GM12878 (cell line): ENCODE results near the gene DLG2. TPM values are rescaled to one million over a fixed set of nuclear protein-coding genes. Genes with fewer than 3 reads are reported as not detected.

Source experiments
- ATAC-seq: fragments of 200-7000 bp; cut with Tn5 transposase; 3 replicates; pipeline ENCODE4 v1.9.1; 2020; ENCODE audit warnings: mild to moderate bottlenecking, moderate library complexity
- BruUV-seq: library from RNA; stranded (reverse); fragments of 400-500 nt; replicated peaks from 2 replicates; lab custom pipeline; 2021; lab: Mats Ljungman, UMichigan
- CTCF ChIA-PET: fragments of 300-600 bp; sonication (Branson Sonifier 250); formaldehyde crosslinking; extraction: SDS; loops from one replicate; lab custom pipeline; 2021; ENCODE audit warnings: inconsistent platforms; lab: Yijun Ruan, JAX
- POLR2A ChIA-PET: fragments of 350-600 bp; formaldehyde crosslinking; extraction: SDS; loops from one replicate; lab custom pipeline; 2021; ENCODE audit warnings: inconsistent platforms; lab: Charles Lee
- RAD21 ChIA-PET: fragments of 300-600 bp; sonication (Branson Sonifier 250); formaldehyde crosslinking; loops from one replicate; lab custom pipeline; 2023; ENCODE audit warnings: antibody characterized with exemption; ENCODE audit not compliant: unreplicated experiment; lab: Charles Lee
- SMC1A ChIA-PET: fragments of 300-600 bp; sonication (Branson Sonifier 250); formaldehyde crosslinking; loops from one replicate; lab custom pipeline; 2023; ENCODE audit not compliant: unreplicated experiment, uncharacterized antibody; lab: Charles Lee
- DNase-seq: peaks from one replicate; pipeline ENCODE4 v3.0.0-alpha.2; 2011; ENCODE audit warnings: low read depth, low spot score
- FAIRE-seq: peaks from 3 replicates; lab custom pipeline; 2011; peaks lifted over from hg19 to GRCh38; lab: Jason Lieb, UNC
- H2AFZ ChIP-seq: 2 replicates; pipeline ENCODE4 v1.6.0; 2011; ENCODE audit warnings: low read depth, low read length, control low read depth; ENCODE audit not compliant: control insufficient read depth
- H3K27ac ChIP-seq: 2 replicates; pipeline ENCODE4 v1.5.1; 2011; ENCODE audit warnings: control low read depth; ENCODE audit not compliant: control insufficient read depth, insufficient read depth
- H3K27me3 ChIP-seq, 2 experiments: replicated peaks in 1 of 2; 2 replicates each; pipeline versions ENCODE4 v1.6.0 to v1.6.1; 2011; ENCODE audit warnings: low read length in 1 of 2; ENCODE audit not compliant: control insufficient read depth in 2 of 2, insufficient read depth in 2 of 2
- H3K36me3 ChIP-seq, 2 experiments: 2 replicates each; pipeline ENCODE4 v1.5.1; 2011; ENCODE audit warnings: low read length in 1 of 2; ENCODE audit not compliant: control insufficient read depth in 2 of 2, insufficient read depth in 2 of 2
- H3K4me1 ChIP-seq: 2 replicates; pipeline ENCODE4 v1.6.1; 2011; ENCODE audit warnings: mild to moderate bottlenecking, low read length, moderate library complexity, mixed read lengths; ENCODE audit not compliant: control insufficient read depth, insufficient read depth
- H3K4me2 ChIP-seq: 2 replicates; pipeline ENCODE4 v1.6.0; 2011; ENCODE audit warnings: control low read depth; ENCODE audit not compliant: control insufficient read depth, insufficient read depth
- H3K4me3 ChIP-seq: fragments of 200-600 bp; sonication (generic); 2 replicates; pipeline ENCODE4 v1.5.1; 2016
- H3K79me2 ChIP-seq: 2 replicates; pipeline ENCODE4 v1.6.0; 2011; ENCODE audit warnings: low read length; ENCODE audit not compliant: control insufficient read depth, insufficient read depth
- H3K9ac ChIP-seq: 2 replicates; pipeline ENCODE4 v1.8.0; 2011; ENCODE audit warnings: low read length, control low read depth, mixed read lengths; ENCODE audit not compliant: control insufficient read depth, insufficient read depth
- H3K9me3 ChIP-seq: replicated peaks from 3 replicates; pipeline ENCODE4 v1.5.1; 2011; ENCODE audit warnings: mild to moderate bottlenecking, low read length; ENCODE audit not compliant: control insufficient read depth, insufficient read depth
- H4K20me1 ChIP-seq: 2 replicates; pipeline ENCODE4 v1.6.0; 2011; ENCODE audit not compliant: control insufficient read depth, insufficient read depth
- BRCA1 ChIP-seq: IDR thresholded peaks from 2 replicates; pipeline ENCODE4 v1.6.1; 2011; ENCODE audit warnings: low read depth, low read length, improper control_type of control experiment
- CHD1 ChIP-seq: IDR thresholded peaks from 2 replicates; pipeline ENCODE4 v1.6.1; 2012; ENCODE audit warnings: low read depth, low read length, improper control_type of control experiment
- JUND ChIP-seq: IDR thresholded peaks from 2 replicates; pipeline ENCODE4 v1.6.1; 2012; ENCODE audit warnings: low read depth, mild to moderate bottlenecking, low read length, improper control_type of control experiment, moderate library complexity
- NFIC ChIP-seq: IDR thresholded peaks from 2 replicates; pipeline ENCODE4 v1.6.1; 2012; ENCODE audit warnings: low read depth, mild to moderate bottlenecking, inconsistent platforms, low read length, moderate library complexity
- RELA ChIP-seq: fragments of 450-650 bp; IDR thresholded peaks from 2 replicates; pipeline ENCODE4 v1.8.0; 2014; ENCODE audit warnings: borderline replicate concordance; ENCODE audit not compliant: partially characterized antibody
- SIN3A ChIP-seq: IDR thresholded peaks from 2 replicates; pipeline ENCODE4 v1.6.1; 2012; ENCODE audit warnings: low read depth, low read length, improper control_type of control experiment
- SIX5 ChIP-seq: IDR thresholded peaks from 2 replicates; pipeline ENCODE4 v1.6.1; 2011; ENCODE audit warnings: mild to moderate bottlenecking, low read depth, low read length, moderate library complexity; ENCODE audit not compliant: severe bottlenecking
- STAT1 ChIP-seq: fragments of 450-650 bp; conservative IDR thresholded peaks from 2 replicates; pipeline ENCODE4 v1.6.1; 2014; ENCODE audit warnings: antibody characterized with exemption, mild to moderate bottlenecking
- STAT3 ChIP-seq: IDR thresholded peaks from 2 replicates; pipeline ENCODE4 v1.6.1; 2011; ENCODE audit warnings: low read depth, low read length, improper control_type of control experiment
- YBX1 ChIP-seq: fragments of 450-650 bp; IDR thresholded peaks from 2 replicates; pipeline ENCODE4 v1.6.1; 2016; ENCODE audit warnings: antibody characterized with exemption
- ZBTB33 ChIP-seq: fragments of 450-650 bp; IDR thresholded peaks from 2 replicates; pipeline ENCODE4 v1.6.1; 2017; ENCODE audit warnings: mild to moderate bottlenecking
- WGBS: methylation state at CpG from one replicate; pipeline ENCODE4 v1.1.6; 2016; ENCODE audit warnings: low lambda C conversion rate; ENCODE audit not compliant: insufficient replicate concordance, insufficient coverage; ENCODE audit errors: missing lambda C conversion rate; 5-methylcytosine and 5-hydroxymethylcytosine counted together
- in situ Hi-C: fragments of 300-500 bp; cut with MboI; formaldehyde crosslinking; loops from 9 replicates; pipeline ENCODE4 v1.14.3; 2018; ENCODE audit warnings: mixed read lengths
- intact Hi-C: fragments of 100-400 bp; cut with micrococcal nuclease; formaldehyde crosslinking; loops from one replicate; pipeline ENCODE4 v1.14.2; 2022; ENCODE audit not compliant: unreplicated experiment
- polyA plus RNA-seq, 11 experiments: library from polyadenylated mRNA; depleted of rRNA in 4 of 11; unstranded in 6 of 11; stranded (reverse) in 5 of 11; fragments of >200 nt; fragmentation: Nextera tagmentation in 4 of 11; fragmentation: Illumina TruSeq in 1 of 11; extraction: Ambion mirVana in 4 of 11; extraction: Trizol in 1 of 11; gene quantifications; 1 replicate in 1 of 11; 2 replicates in 10 of 11; pipeline versions ENCODE4 v1.2.1 to v1.2.3, GENCODE V29; 2011 to 2016; ENCODE audit warnings: inconsistent platforms in 2 of 11, missing spikeins in 2 of 11, low read depth in 1 of 11
- total RNA-seq, 4 experiments: library from RNA; depleted of rRNA in 3 of 4; stranded (reverse); fragments of >200 nt in 3 of 4; fragmentation: Illumina TruSeq in 1 of 4; extraction: Trizol in 1 of 4; gene quantifications; 2 replicates each; pipeline versions ENCODE4 v1.2.1 to v1.2.3, GENCODE V29; 2013 to 2021
- TF ChIP-seq, protein P1 (sequence below): IDR thresholded peaks from 2 replicates; pipeline ENCODE4 v1.6.1; 2011; ENCODE audit warnings: borderline replicate concordance, low read depth, mild to moderate bottlenecking, moderate library complexity, mixed read lengths, low read length; ENCODE audit not compliant: insufficient read depth; ENCODE audit errors: extremely low read length

The DLG2 gene
- total and polyA plus RNA-seq, 10 of the 15 experiments (the other 5 are each of a cell fraction or from before 2014, with no cell fraction given), result 0.09 to 0.98 (median 0.35) TPM

- Histone ChIP-seq H3K27me3 (no peaks in the 10 kb centered on the region), H3K9me3 (no peaks in the 10 kb centered on the region), H3K4me2 (no peak overlapping the region), H3K4me3 (no peak overlapping the region), H3K79me2 (no peaks in the 10 kb centered on the region), H2AFZ (no peak overlapping the region), H3K36me3 (no peaks in the 10 kb centered on the region), H3K9ac (no peak overlapping the region), H3K27ac (no peak overlapping the region), H4K20me1 (no peaks in the 10 kb centered on the region), H3K4me1 (no peaks in the 10 kb centered on the region)
- DNase-seq, result no peak
- in situ Hi-C loops (no loop called here), intact Hi-C loops (no loop called here)
- SMC1A ChIA-PET, result interaction anchor here (1.4 kb wide), 1 partner anchor 111 kb away, joined by 3 read pairs; no protein-coding TSS in a partner anchor
- CTCF ChIA-PET, result interaction anchor here (1.1 kb wide), 1 partner anchor 43 kb away, joined by 3 read pairs; no protein-coding TSS in a partner anchor
- ATAC-seq, result no peak
- POLR2A ChIA-PET, result interaction anchor here (0.7 kb wide), 1 partner anchor 12 kb away, joined by 5 read pairs; no protein-coding TSS in a partner anchor
- TF ChIP-seq YBX1, result no peak
- TF ChIP-seq ZBTB33, result no peak
- TF ChIP-seq BRCA1, result no peak
- no peak for TF ChIP-seq RELA
- TF ChIP-seq SIX5, result no peak
- TF ChIP-seq, protein P1, sequence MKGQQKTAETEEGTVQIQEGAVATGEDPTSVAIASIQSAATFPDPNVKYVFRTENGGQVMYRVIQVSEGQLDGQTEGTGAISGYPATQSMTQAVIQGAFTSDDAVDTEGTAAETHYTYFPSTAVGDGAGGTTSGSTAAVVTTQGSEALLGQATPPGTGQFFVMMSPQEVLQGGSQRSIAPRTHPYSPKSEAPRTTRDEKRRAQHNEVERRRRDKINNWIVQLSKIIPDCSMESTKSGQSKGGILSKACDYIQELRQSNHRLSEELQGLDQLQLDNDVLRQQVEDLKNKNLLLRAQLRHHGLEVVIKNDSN, result no peak
- TF ChIP-seq SIN3A, result no peak
- TF ChIP-seq STAT1, result no peak
- no peak for TF ChIP-seq STAT3
- TF ChIP-seq NFIC, result no peak
- TF ChIP-seq JUND, result no peak
- TF ChIP-seq CHD1, result no peak
- RAD21 ChIA-PET, result interaction anchor here (0.7 kb wide), 1 partner anchor 87 kb away, joined by 3 read pairs; no protein-coding TSS in a partner anchor
- BruUV-seq, result no TSS peak
- no peak for FAIRE-seq
- 22% methylated on average over 3 of the region's 3 CpGs for WGBS
These were observed 472.9 kb downstream of the DLG2 start for GRCh38 chr11:85154294-85154693.
